Prostate gland (tissue), 1 donor: ENCODE measurements around the gene USP8.

ENCODE experiments used
- POLR2A ChIP-seq: fragments of 450-650 bp; IDR thresholded peaks from one replicate; pipeline ENCODE4 v1.6.1; 2016; ENCODE audit warnings: antibody characterized with exemption, mild to moderate bottlenecking
- POLR2AphosphoS5 ChIP-seq: sonication (generic); formaldehyde crosslinking; IDR thresholded peaks from one replicate; pipeline ENCODE4 v1.6.1; 2017; ENCODE audit warnings: antibody characterized with exemption

DNA sequence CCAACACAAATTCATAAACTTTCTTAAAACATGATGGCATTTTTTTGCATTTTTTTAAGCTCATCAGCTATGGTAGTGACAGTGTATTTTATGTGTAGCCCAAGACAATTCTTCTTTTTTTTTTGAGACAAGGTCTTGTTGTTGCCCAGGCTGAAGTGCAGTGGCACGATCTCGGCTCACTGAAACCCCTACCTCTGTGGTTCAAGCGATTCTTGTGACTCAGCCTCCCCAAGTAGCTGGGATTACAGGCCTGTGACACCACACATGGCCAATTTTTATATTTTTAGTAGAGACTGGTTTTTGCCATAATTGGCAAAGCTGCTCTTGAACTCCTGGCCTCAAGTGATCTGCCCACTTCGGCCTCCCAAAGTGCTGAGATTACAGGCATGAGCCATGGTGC lies 139.6 kb downstream of the USP8 start:
- no peak for TF ChIP-seq POLR2A
- TF ChIP-seq POLR2AphosphoS5: no peak
